ENCODE results near the gene PRSS12. TPM values are rescaled to one million over a fixed set of nuclear protein-coding genes. Genes with fewer than 3 reads are reported as not detected.
"Not testable (repeated sequence)": the region's sequence is repeated elsewhere in the genome, so short reads cannot be mapped to it uniquely, and the experiment has no call there.

PRSS12 gene
- total RNA-seq, 1 experiment from 2014 or later: 13.8 TPM

DNA sequence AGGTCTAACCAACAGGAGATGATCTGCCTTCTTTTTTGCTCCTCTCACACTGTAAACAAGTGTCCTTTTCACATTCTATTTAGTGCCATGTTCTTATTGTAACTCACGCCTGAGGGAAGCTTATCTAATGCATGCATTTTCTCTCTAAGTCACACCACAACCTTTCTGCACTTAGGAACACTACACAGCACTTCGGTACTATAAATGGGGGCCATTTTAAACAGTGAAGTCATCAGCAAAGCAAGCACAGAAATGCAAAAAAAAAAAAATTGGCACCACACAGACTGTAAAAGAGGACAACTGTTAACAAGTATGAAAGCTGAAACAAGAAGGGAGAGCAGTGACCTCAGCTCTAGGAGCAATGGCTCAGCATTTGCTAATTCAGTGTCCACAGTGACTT, 45.2 kb downstream of the PRSS12 start:
- H3K36me3 ChIP-seq (ENCODE audit: control insufficient read depth in 1 of 2, insufficient read depth in 2 of 2, low read length in 2 of 2): no peaks in the 10 kb centered on the region
- no peaks in the 10 kb centered on the region for H3K9me3 ChIP-seq (ENCODE audit: control insufficient read depth in 1 of 2, insufficient read depth in 1 of 2, low read depth in 1 of 2, low read length in 2 of 2)
- H2AFZ ChIP-seq (ENCODE audit: low read depth, low read length, poor library complexity, severe bottlenecking): no peak overlapping the region
- no peaks in the 10 kb centered on the region for H4K20me1 ChIP-seq (ENCODE audit: insufficient read depth)
- no peaks in the 10 kb centered on the region for H3K4me1 ChIP-seq (ENCODE audit: control insufficient read depth in 1 of 2, insufficient read depth in 2 of 2, low read length in 2 of 2)
- ChIA-PET POLR2A (no interaction called here), CTCF (no interaction called here), RAD21 (ENCODE audit: low non-redundant PET in 1 of 2, low total read pairs in 2 of 2, uncharacterized antibody in 2 of 2, unreplicated experiment in 2 of 2) (no interaction called here)
- no peak overlapping the region for H3K27ac ChIP-seq (ENCODE audit: low read depth, low read length)
- no peak overlapping the region for H3K4me2 ChIP-seq (ENCODE audit: low read length)
- intact Hi-C loops (cut with micrococcal nuclease): no loop called here
- no peaks in the 10 kb centered on the region for H3K9me2 ChIP-seq (ENCODE audit: insufficient read depth)
- TF ChIP-seq ATF3 (IDR thresholded peaks at IDR 0.05) (no peak), SIN3A (IDR thresholded peaks at IDR 0.05; ENCODE audit: low read depth) (no peak), YY1 (IDR thresholded peaks at IDR 0.05; ENCODE audit: extremely low read depth, insufficient replicate concordance, low read depth, low read length) (no peak), ZFX (IDR thresholded peaks at IDR 0.05) (no peak), FOSL1 (IDR thresholded peaks at IDR 0.05; ENCODE audit: low read depth) (no peak), RAD21 (IDR thresholded peaks at IDR 0.05; ENCODE audit: low read depth) (no peak), REST (IDR thresholded peaks at IDR 0.05; ENCODE audit: low read depth) (no peak), CEBPB (IDR thresholded peaks at IDR 0.05; ENCODE audit: low read depth) (no peak), POLR2A (IDR thresholded peaks at IDR 0.05; ENCODE audit: borderline replicate concordance, extremely low read depth, insufficient read depth, insufficient read length) (no peak)
- TF ChIP-seq, protein P1, sequence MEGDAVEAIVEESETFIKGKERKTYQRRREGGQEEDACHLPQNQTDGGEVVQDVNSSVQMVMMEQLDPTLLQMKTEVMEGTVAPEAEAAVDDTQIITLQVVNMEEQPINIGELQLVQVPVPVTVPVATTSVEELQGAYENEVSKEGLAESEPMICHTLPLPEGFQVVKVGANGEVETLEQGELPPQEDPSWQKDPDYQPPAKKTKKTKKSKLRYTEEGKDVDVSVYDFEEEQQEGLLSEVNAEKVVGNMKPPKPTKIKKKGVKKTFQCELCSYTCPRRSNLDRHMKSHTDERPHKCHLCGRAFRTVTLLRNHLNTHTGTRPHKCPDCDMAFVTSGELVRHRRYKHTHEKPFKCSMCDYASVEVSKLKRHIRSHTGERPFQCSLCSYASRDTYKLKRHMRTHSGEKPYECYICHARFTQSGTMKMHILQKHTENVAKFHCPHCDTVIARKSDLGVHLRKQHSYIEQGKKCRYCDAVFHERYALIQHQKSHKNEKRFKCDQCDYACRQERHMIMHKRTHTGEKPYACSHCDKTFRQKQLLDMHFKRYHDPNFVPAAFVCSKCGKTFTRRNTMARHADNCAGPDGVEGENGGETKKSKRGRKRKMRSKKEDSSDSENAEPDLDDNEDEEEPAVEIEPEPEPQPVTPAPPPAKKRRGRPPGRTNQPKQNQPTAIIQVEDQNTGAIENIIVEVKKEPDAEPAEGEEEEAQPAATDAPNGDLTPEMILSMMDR (IDR thresholded peaks at IDR 0.05 in 2 of 3, conservative IDR thresholded peaks at IDR 0.05 in 1 of 3; ENCODE audit: borderline replicate concordance in 1 of 3, insufficient read depth in 1 of 3, low read depth in 2 of 3, low read length in 2 of 3): no peak
- ATAC-seq (no peak), DNase-seq (ENCODE audit: low read depth, low spot score) (no peak)
- BruUV-seq (replicated peaks): no TSS peak
- no peaks in the 10 kb centered on the region for H3K79me2 ChIP-seq (ENCODE audit: insufficient read depth, low read length)
- no peaks in the 10 kb centered on the region for H3K27me3 ChIP-seq (ENCODE audit: insufficient read depth, low read length)
- no peak overlapping the region for H3K4me3 ChIP-seq (replicated peaks in 1 of 2; ENCODE audit: low read depth in 1 of 2, low read length in 2 of 2)
- no peak overlapping the region for H3K9ac ChIP-seq (ENCODE audit: low read length)

DNA sequence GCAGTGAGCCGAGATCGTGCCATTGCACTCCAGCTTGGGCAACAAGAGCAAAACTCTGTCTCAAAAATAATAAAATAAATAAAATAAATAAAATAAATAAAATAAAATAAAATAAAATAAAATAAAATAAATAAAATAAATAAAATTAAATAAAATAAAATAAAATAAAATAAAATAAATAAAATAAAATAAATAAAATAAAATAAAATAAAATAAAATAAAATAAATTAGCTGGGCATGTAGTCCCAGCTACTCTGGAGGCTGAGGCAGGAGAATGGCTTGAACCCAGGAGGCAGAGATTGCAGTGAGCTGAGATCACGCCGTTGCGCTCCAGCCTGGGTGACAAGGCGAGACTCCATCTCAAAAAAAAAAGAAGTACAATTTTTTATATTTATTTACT, 53.2 kb downstream of the PRSS12 start:
- H2AFZ ChIP-seq (ENCODE audit: low read depth, low read length, poor library complexity, severe bottlenecking); ATAC-seq; POLR2A ChIA-PET; intact Hi-C loops (cut with micrococcal nuclease); BruUV-seq (replicated peaks); H3K4me2 ChIP-seq (ENCODE audit: low read length); CTCF ChIA-PET; H4K20me1 ChIP-seq (ENCODE audit: insufficient read depth); H3K9me2 ChIP-seq (ENCODE audit: insufficient read depth); H3K27me3 ChIP-seq (ENCODE audit: insufficient read depth, low read length); H3K36me3 ChIP-seq (ENCODE audit: control insufficient read depth in 1 of 2, insufficient read depth in 2 of 2, low read length in 2 of 2); DNase-seq (ENCODE audit: low read depth, low spot score); H3K4me1 ChIP-seq (ENCODE audit: control insufficient read depth in 1 of 2, insufficient read depth in 2 of 2, low read length in 2 of 2); H3K4me3 ChIP-seq (replicated peaks in 1 of 2; ENCODE audit: low read depth in 1 of 2, low read length in 2 of 2); H3K27ac ChIP-seq (ENCODE audit: low read depth, low read length); RAD21 ChIA-PET (ENCODE audit: low non-redundant PET in 1 of 2, low total read pairs in 2 of 2, uncharacterized antibody in 2 of 2, unreplicated experiment in 2 of 2); H3K79me2 ChIP-seq (ENCODE audit: insufficient read depth, low read length); H3K9me3 ChIP-seq (ENCODE audit: control insufficient read depth in 1 of 2, insufficient read depth in 1 of 2, low read depth in 1 of 2, low read length in 2 of 2); H3K9ac ChIP-seq (ENCODE audit: low read length): not testable (repeated sequence)
